Epithelial cell of prostate (primary cell): Measurements from ENCODE around the gene RAD51.
A peak's percentile ranks its signal among the peaks of the same experiment; 100 is the strongest.

Experiments used
- DNase-seq: peaks from one replicate; pipeline ENCODE4 v3.0.0-alpha.2; 2011; ENCODE audit warnings: low read depth, low spot score
- H3K27ac ChIP-seq: fragments of 450-650 bp; 2 replicates; pipeline ENCODE4 v1.5.1; 2017; ENCODE audit warnings: mild to moderate bottlenecking

Gene RAD51

DNA sequence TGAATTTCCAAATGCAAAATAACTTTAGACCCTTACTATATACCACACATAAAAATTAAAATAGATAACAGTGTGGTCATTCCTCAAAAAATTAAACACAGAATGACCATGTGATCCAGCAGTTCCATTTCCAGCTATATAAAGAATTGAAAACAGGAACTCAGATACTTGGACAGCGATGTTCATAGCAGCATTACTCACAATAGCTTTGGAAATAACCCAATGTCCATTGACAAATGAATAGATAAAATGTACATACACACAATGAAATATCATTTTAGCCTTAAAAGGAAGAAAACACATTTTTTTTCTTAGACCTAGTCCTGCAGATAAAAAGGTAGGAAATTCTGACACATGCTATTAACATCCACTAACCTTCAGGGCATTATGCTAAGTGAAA, 26.7 kb downstream of the RAD51 start:
- DNase-seq = no peak
- no peak overlapping the region for H3K27ac ChIP-seq

GRCh38 chr15:40722354-40722753, 27.4 kb downstream of the RAD51 start:
- H3K27ac ChIP-seq = no peak overlapping the region
- no peak for DNase-seq

GRCh38 chr15:40722934-40723333, 28.0 kb downstream of the RAD51 start:
- no peak for DNase-seq
- H3K27ac ChIP-seq = no peak overlapping the region

GRCh38 chr15:40723919-40724318, 28.9 kb downstream of the RAD51 start:
- H3K27ac ChIP-seq = no peak overlapping the region
- no peak for DNase-seq

GRCh38 chr15:40731034-40731433, 36.1 kb downstream of the RAD51 start:
- no peak overlapping the region for H3K27ac ChIP-seq
- DNase-seq = no peak

GRCh38 chr15:40736575-40736974, 41.6 kb downstream of the RAD51 start:
- no peak overlapping the region for H3K27ac ChIP-seq
- no peak for DNase-seq

GRCh38 chr15:40737048-40737447, 42.1 kb downstream of the RAD51 start:
- no peak for DNase-seq
- no peak overlapping the region for H3K27ac ChIP-seq

GRCh38 chr15:40739047-40739446, 44.1 kb downstream of the RAD51 start:
- no peak for DNase-seq
- H3K27ac ChIP-seq = no peak overlapping the region

GRCh38 chr15:40739854-40740253, 44.9 kb downstream of the RAD51 start:
- no peak overlapping the region for H3K27ac ChIP-seq
- no peak for DNase-seq

GRCh38 chr15:40743485-40743901, 48.5 kb downstream of the RAD51 start:
- H3K27ac ChIP-seq = peak overlapping the region; percentile 37
- no peak for DNase-seq

DNA sequence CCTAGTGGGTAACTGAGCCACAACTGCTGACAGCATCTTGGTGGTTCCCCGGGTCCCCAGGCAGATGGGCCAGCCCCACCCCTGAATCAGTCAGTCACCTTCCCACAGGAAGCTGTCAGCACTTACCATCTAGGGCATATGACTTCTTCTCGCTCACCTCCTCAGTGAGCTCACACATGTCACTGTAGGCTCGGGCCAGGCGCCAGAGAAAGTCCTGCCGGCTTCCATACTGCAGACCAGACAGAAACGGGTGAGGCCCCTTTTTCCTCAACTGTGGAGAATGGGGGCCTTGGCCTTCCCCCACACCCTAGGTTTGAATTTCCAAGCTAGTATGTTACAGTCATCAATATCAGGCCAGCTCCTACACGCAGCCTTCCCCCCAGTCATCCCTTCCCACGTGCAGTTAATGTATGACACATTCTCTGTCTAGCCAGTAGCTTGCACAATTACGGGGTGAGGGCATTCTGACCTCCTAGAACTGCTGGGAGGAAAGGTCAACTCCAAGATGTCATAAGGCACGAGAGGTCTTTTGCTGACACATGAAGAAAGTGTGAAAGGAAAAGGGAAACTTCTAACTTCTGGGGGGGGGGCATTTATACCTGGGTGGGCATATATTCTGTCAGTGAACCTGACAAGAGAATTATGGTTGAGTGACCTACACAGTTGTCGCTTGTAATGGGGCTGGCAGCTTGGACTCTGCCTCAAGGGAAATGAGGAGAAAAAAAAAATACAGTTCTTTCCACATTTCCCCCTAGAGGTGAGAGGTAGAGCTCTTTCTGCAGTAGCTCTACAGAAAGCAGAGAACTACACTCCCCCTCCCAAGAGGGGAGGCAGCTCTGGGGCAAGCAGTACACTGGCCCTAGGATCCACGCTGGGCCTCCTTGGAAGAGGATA, 49.2 kb downstream of the RAD51 start:
- H3K27ac ChIP-seq = peak overlapping the region; percentile 37

DNA sequence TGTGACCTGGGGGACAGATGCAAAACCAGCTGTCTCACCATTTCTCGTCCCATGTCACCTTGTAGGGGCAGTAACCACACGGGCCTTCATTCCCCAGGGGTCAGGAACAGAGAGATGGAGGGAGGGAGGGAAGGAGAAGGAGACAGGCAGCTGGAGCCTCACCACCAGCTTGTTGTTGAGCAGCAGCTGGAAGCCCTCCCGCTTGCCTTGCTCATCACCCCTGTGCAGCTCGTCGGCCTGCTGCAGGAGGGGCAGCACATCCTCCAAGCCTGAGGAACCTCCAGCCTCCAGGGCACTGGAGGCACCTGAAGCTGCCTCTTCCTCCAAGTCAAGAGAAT, 49.8 kb downstream of the RAD51 start:
- H3K27ac ChIP-seq = no peak overlapping the region
- no peak for DNase-seq

More for the DNA sequence above, 49.2 kb downstream of the RAD51 start:
- DNase-seq = peak; percentile 60

DNA sequence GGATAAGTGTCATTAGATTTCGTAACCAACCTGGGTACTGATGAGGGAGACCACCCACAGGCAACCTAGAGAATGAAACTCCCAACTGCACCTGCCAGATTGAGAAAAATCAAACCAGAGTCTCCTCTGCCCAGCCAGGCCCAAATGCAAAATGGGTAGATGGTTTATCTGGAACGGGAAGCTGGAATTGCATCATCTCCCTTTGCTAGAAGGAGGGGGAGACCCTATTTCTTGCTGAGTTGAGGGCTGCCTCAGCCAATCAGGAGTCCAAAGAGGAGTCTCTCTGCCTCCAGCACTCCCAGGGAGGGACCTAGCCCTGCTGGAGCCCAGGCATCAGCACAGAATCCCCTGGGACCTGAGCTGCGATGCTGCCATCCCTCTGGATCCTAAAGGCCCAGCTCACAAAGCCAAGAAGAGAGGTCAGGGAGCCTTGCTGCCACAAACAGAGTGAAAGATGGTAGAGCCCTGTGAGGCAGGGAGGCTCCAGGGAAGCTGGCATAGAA, 52.0 kb downstream of the RAD51 start:
- no peak overlapping the region for H3K27ac ChIP-seq
- no peak for DNase-seq

GRCh38 chr15:40747685-40748631, 53.0 kb downstream of the RAD51 start:
- DNase-seq = no peak
- no peak overlapping the region for H3K27ac ChIP-seq

GRCh38 chr15:40749151-40749630, 54.2 kb downstream of the RAD51 start:
- DNase-seq = no peak
- no peak overlapping the region for H3K27ac ChIP-seq

DNA sequence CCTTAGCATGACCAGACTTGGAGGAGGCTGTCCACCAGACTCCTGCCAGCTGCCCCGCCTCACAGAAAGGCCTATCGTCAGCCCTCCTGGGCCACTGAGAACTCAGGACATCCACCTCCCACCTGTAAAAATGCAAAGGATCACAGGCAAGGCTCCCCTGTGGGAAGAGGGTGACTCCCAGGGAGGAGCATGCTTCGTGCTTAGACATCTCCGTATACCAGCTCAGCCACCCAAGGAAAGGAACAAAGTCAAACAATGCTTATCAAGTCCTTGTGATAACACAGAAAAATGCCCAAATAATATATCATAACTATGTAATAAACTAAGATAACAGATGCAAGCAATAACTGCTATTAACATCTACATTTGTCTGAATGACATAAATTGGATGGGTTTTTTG, 55.9 kb downstream of the RAD51 start:
- DNase-seq = no peak
- H3K27ac ChIP-seq = no peak overlapping the region

- no peak for DNase-seq
- H3K27ac ChIP-seq = no peak overlapping the region
Observed at GRCh38 chr15:40751745-40752144, 56.8 kb downstream of the RAD51 start.

DNA sequence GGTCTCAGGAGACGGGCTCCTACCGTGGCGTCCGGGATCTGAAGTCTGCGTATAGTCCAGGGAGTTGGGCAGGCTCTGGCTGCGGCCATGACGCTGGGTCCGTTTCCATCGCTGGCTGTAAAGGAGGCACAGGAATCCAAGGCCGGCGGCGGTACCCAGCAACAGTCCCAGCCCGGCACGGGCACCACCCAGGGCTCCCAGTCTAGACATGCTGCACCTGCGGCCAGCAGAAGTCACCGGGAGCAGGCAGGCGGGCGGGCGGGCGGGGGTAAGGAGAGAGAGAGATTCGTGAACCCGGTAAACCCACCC, 59.6 kb downstream of the RAD51 start:
- DNase-seq = no peak
- H3K27ac ChIP-seq = peak overlapping the region; percentile 50

GRCh38 chr15:40754883-40755811, 60.2 kb downstream of the RAD51 start, which contains the start of gene RMDN3:
Gene RMDN3 (minus strand): TSS chr15:40755254. CDS start chr15:40754783, 471 bp downstream.
- H3K27ac ChIP-seq = peak within 1 kb of the TSS; percentile 50
- DNase-seq = peak; percentile 37

DNA sequence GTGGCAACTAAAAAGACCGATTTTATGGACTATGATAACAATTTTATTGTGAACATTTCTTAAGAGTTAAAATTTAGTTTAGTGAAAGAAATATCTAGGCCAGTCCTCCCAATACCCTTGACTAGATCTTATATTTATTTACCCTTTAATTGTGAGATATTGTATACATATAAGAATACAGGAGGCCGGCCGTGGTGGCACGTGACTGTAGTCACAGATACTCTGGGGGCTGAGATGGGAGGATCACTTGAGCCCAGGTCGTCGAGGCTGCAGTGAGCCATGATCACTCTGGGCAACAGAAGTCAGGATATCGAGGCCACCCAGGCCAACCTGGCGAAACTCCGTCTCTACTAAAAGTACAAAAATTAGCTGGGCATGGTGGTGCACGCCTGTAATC, 60.8 kb downstream of the RAD51 start:
- no peak for DNase-seq
- peak overlapping the region; percentile 50 for H3K27ac ChIP-seq
